Hematopoietic multipotent progenitor cell treated with erythropoietin and hydrocortisone succinate and interleukin-3 and kit ligand, for 6 days (in vitro differentiated cells): ENCODE data around the gene COQ3.
A peak's percentile ranks its signal among the peaks of the same experiment; 100 is the strongest.

Experiments
- DNase-seq: peaks from one replicate; pipeline ENCODE4 v3.0.0-alpha.2; 2015

Gene COQ3

GRCh38 chr6:99393698-99394531 is at the start of gene COQ3:
Gene COQ3, minus strand, starts transcription at chr6:99394195. Its CDS starts 16 bp downstream, at chr6:99394179.
- peak; percentile 83 for DNase-seq

- DNase-seq = peak; percentile 68
Measured at GRCh38 chr6:99434702-99435530, 40.9 kb upstream of the COQ3 start.

GRCh38 chr6:99432877-99433276 is 38.9 kb upstream of the COQ3 start:
- no peak for DNase-seq

- no peak for DNase-seq
Measured at GRCh38 chr6:99431901-99432300, 37.9 kb upstream of the COQ3 start.

GRCh38 chr6:99427988-99428387 is 34.0 kb upstream of the COQ3 start:
- DNase-seq = no peak

- DNase-seq = no peak
Measured at GRCh38 chr6:99426451-99426757, 32.4 kb upstream of the COQ3 start.

GRCh38 chr6:99425647-99426450 is 31.9 kb upstream of the COQ3 start:
- peak; percentile 95 for DNase-seq

- peak; percentile 99 for DNase-seq
Measured at GRCh38 chr6:99424761-99425646, 31.0 kb upstream of the COQ3 start, which contains the start of gene PNISR. Gene PNISR, minus strand, starts transcription at chr6:99425308. Its CDS starts 10,649 bp downstream, at chr6:99414659.

- no peak for DNase-seq
Measured at GRCh38 chr6:99424022-99424421, 30.0 kb upstream of the COQ3 start.

GRCh38 chr6:99422912-99423311 is 28.9 kb upstream of the COQ3 start:
- DNase-seq = no peak

GRCh38 chr6:99416892-99417767 is 23.1 kb upstream of the COQ3 start:
- DNase-seq = no peak

- DNase-seq = no peak
Measured at GRCh38 chr6:99416226-99416625, 22.2 kb upstream of the COQ3 start.

- no peak for DNase-seq
Measured at GRCh38 chr6:99415446-99415845, 21.5 kb upstream of the COQ3 start.

GRCh38 chr6:99412065-99412464 is 18.1 kb upstream of the COQ3 start:
- no peak for DNase-seq

GRCh38 chr6:99409672-99410071 is 15.7 kb upstream of the COQ3 start:
- DNase-seq = no peak

GRCh38 chr6:99407076-99407475 is 13.1 kb upstream of the COQ3 start:
- DNase-seq = no peak

- no peak for DNase-seq
Measured at GRCh38 chr6:99402448-99402847, 8.5 kb upstream of the COQ3 start.

- DNase-seq = no peak
Measured at GRCh38 chr6:99397287-99397686, 3.3 kb upstream of the COQ3 start.

- DNase-seq = no peak
Measured at GRCh38 chr6:99393366-99393697, 663 bp downstream of the COQ3 start.

GRCh38 chr6:99390896-99391295 is 3.1 kb downstream of the COQ3 start:
- no peak for DNase-seq

- DNase-seq = no peak
Measured at GRCh38 chr6:99384507-99384906, 9.5 kb downstream of the COQ3 start.
